ENCODE results near the gene GJA5. TPM values are rescaled to one million over a fixed set of nuclear protein-coding genes. Genes with fewer than 3 reads are reported as not detected.

Gene GJA5
- total RNA-seq, 1 experiment from 2014 or later = not detected

DNA sequence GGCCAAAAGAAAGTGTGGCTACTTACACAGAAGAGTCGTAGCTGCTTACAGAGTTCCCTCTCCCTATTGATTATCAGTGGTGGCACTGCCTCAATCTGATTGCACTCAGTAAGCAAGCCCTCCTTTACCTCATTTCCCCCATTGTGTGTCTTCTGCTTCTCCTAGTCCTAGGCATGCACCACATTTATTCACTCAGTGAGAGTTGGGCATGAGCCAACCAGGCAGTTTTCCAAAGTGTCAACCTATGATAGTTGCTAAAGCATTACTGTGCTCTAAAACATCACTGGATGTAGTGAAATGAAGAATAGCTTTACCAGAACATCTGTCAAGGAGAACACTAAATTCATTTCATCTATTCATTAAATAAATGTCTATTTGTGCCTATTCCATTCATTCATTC lies 19.3 kb downstream of the GJA5 start:
- ATAC-seq = no peak
- CTCF ChIA-PET = no interaction called here
- POLR2A ChIA-PET = no interaction called here

DNA sequence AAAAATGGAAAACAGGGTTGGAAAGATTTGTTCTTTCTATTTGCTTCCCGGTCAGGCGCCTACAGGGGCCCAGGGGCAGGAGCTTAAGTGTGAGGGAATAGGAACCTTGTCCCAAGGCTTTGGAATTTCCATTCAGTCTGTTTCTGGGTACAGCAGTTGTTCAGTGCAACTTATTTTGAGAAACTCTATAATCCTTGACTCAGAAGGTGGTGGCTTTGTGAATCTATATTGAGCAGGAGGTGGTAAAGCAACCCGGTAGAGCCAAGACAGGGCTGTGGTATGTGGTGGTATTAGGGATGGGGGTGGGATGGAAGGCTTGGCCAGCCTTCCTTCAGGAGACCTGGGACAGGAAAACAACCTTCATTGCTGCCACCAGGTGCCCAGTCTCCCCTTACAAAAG lies 20.0 kb downstream of the GJA5 start:
- no peak overlapping the region for H3K4me3 ChIP-seq (ENCODE audit: low read depth in 2 of 2, low read length in 2 of 2)
- H3K36me3 ChIP-seq (ENCODE audit: control insufficient read depth, insufficient read depth, low read length) = no peaks in the 10 kb centered on the region
- BruUV-seq (replicated peaks) = no TSS peak
- no peak overlapping the region for H3K27ac ChIP-seq (ENCODE audit: low read length)
- intact Hi-C loops (cut with micrococcal nuclease; ENCODE audit: unreplicated experiment) = no loop called here
- TF ChIP-seq, protein P1, sequence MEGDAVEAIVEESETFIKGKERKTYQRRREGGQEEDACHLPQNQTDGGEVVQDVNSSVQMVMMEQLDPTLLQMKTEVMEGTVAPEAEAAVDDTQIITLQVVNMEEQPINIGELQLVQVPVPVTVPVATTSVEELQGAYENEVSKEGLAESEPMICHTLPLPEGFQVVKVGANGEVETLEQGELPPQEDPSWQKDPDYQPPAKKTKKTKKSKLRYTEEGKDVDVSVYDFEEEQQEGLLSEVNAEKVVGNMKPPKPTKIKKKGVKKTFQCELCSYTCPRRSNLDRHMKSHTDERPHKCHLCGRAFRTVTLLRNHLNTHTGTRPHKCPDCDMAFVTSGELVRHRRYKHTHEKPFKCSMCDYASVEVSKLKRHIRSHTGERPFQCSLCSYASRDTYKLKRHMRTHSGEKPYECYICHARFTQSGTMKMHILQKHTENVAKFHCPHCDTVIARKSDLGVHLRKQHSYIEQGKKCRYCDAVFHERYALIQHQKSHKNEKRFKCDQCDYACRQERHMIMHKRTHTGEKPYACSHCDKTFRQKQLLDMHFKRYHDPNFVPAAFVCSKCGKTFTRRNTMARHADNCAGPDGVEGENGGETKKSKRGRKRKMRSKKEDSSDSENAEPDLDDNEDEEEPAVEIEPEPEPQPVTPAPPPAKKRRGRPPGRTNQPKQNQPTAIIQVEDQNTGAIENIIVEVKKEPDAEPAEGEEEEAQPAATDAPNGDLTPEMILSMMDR (IDR thresholded peaks at IDR 0.05) = no peak
- no peak for TF ChIP-seq POLR2AphosphoS5 (IDR thresholded peaks at IDR 0.05; ENCODE audit: low read depth, low read length)
- TF ChIP-seq, protein P2, sequence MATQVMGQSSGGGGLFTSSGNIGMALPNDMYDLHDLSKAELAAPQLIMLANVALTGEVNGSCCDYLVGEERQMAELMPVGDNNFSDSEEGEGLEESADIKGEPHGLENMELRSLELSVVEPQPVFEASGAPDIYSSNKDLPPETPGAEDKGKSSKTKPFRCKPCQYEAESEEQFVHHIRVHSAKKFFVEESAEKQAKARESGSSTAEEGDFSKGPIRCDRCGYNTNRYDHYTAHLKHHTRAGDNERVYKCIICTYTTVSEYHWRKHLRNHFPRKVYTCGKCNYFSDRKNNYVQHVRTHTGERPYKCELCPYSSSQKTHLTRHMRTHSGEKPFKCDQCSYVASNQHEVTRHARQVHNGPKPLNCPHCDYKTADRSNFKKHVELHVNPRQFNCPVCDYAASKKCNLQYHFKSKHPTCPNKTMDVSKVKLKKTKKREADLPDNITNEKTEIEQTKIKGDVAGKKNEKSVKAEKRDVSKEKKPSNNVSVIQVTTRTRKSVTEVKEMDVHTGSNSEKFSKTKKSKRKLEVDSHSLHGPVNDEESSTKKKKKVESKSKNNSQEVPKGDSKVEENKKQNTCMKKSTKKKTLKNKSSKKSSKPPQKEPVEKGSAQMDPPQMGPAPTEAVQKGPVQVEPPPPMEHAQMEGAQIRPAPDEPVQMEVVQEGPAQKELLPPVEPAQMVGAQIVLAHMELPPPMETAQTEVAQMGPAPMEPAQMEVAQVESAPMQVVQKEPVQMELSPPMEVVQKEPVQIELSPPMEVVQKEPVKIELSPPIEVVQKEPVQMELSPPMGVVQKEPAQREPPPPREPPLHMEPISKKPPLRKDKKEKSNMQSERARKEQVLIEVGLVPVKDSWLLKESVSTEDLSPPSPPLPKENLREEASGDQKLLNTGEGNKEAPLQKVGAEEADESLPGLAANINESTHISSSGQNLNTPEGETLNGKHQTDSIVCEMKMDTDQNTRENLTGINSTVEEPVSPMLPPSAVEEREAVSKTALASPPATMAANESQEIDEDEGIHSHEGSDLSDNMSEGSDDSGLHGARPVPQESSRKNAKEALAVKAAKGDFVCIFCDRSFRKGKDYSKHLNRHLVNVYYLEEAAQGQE (IDR thresholded peaks at IDR 0.05; ENCODE audit: insufficient read depth in 1 of 2, low read depth in 2 of 2, low read length in 1 of 2) = no peak
- no peak for TF ChIP-seq TCF7L2 (IDR thresholded peaks at IDR 0.05; ENCODE audit: low read depth, low read length)
- ChIA-PET POLR2A (no interaction called here), CTCF (no interaction called here)
- H3K27me3 ChIP-seq (ENCODE audit: control insufficient read depth, insufficient read depth, low read length) = peaks cover 3% of the 10 kb centered on the region; the same call in 1 of the 2 replicates
- in situ Hi-C loops (cut with HindIII; ENCODE audit: low pct_unique_long_range_greater_than_20kb, low sequenced_read_pairs) = no loop called here
- no peaks in the 10 kb centered on the region for H3K4me1 ChIP-seq (ENCODE audit: control insufficient read depth, insufficient read depth, low read length)
- ATAC-seq = no peak
- H3K9me3 ChIP-seq (ENCODE audit: control insufficient read depth, insufficient read depth, low read depth, low read length) = no peaks in the 10 kb centered on the region
- DNase-seq (ENCODE audit: low read depth, low spot score) = no peak

More for the DNA sequence above, 19.3 kb downstream of the GJA5 start:
- no TSS peak for BruUV-seq (replicated peaks)
- Histone ChIP-seq H3K36me3 (ENCODE audit: control insufficient read depth, insufficient read depth, low read length) (no peaks in the 10 kb centered on the region), H3K9me3 (ENCODE audit: control insufficient read depth, insufficient read depth, low read depth, low read length) (no peaks in the 10 kb centered on the region), H3K27me3 (ENCODE audit: control insufficient read depth, insufficient read depth, low read length) (peaks cover 3% of the 10 kb centered on the region; the same call in 1 of the 2 replicates), H3K4me1 (ENCODE audit: control insufficient read depth, insufficient read depth, low read length) (no peaks in the 10 kb centered on the region), H3K4me3 (ENCODE audit: low read depth in 2 of 2, low read length in 2 of 2) (no peak overlapping the region), H3K27ac (ENCODE audit: low read length) (no peak overlapping the region)
- in situ Hi-C loops (cut with HindIII; ENCODE audit: low pct_unique_long_range_greater_than_20kb, low sequenced_read_pairs) (no loop called here), intact Hi-C loops (cut with micrococcal nuclease; ENCODE audit: unreplicated experiment) (no loop called here)
- DNase-seq (ENCODE audit: low read depth, low spot score) = no peak
- TF ChIP-seq, protein P1 (IDR thresholded peaks at IDR 0.05) = no peak
- no peak for TF ChIP-seq SIN3A (IDR thresholded peaks at IDR 0.05; ENCODE audit: borderline replicate concordance, insufficient read depth, low read depth, low read length)
- TF ChIP-seq TCF7L2 (IDR thresholded peaks at IDR 0.05; ENCODE audit: low read depth, low read length) = no peak
- no peak for TF ChIP-seq POLR2AphosphoS5 (IDR thresholded peaks at IDR 0.05; ENCODE audit: low read depth, low read length)
- TF ChIP-seq, protein P2 (IDR thresholded peaks at IDR 0.05; ENCODE audit: insufficient read depth in 1 of 2, low read depth in 2 of 2, low read length in 1 of 2) = no peak

All from Panc1 (cell line).